GM19395 (cell line): Measurements from ENCODE around the gene ITCH.
"Not testable (repeated sequence)": the region's sequence is repeated elsewhere in the genome, so short reads cannot be mapped to it uniquely, and the experiment has no call there.

Source experiments
- ATAC-seq: cut with Tn5 transposase; IDR thresholded peaks from one replicate; pipeline ENCODE4 v1.9.1; 2021; ENCODE audit warnings: mild to moderate bottlenecking, moderate library complexity; ENCODE audit not compliant: unreplicated experiment

The ITCH gene

DNA sequence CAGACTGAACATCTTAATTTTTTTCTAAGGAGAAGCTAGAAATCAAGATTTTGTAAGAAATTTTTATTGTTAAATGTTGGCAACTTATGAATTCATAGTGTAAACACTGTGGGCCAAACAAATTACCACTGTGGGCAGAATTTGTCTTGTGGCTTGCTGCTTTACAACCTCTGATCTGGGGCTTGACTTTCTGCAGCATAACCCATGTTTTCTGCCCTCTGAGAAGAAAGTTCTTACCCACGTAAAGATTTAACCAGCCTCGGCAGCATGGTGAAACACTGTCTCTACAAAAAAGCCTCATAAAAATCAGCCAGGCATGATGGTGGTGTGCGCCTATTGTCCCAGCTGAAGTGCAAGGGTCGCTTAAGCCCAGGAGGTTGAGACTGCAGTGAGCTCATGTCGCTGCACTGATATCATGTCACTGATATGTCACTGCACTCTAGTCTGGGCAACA is 12.9 kb downstream of the ITCH start:
- no peak for ATAC-seq

DNA sequence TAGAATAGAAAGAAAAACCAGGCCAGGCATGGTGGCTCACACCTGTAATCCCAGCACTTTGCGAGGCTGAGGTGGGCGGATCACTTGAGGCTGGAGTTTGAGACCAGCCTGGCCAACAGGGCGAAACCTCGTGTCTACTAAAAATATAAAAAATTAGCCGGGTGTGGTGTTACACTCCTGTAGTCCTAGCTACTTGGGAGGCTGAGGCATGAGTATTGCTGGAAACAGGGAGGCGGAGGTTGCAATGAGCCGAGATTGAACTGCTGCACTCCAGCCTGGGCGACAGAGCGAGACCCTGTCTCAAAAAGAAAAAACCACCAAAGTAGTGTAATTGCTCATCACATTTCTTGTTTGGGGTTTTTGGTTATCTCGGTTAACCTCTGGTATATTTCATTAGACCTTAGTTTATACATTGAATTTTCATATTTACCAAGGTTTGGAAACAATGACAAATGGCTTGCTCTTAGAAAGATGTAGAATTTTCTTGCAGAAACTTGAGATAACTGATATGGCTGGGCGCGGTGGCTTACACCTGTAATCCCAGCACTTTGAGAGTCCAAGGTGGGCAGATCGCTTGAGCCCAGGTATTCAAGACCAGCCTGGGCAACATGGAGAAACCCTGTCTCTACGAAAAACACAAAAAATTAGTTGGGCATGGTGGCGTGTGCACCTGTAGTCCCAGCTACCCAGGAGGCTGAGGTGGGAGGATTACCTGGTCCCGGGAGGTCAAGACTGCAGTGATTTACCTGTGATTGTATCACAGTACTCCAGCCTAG is 14.2 kb downstream of the ITCH start:
- peak; percentile 78 for ATAC-seq

DNA sequence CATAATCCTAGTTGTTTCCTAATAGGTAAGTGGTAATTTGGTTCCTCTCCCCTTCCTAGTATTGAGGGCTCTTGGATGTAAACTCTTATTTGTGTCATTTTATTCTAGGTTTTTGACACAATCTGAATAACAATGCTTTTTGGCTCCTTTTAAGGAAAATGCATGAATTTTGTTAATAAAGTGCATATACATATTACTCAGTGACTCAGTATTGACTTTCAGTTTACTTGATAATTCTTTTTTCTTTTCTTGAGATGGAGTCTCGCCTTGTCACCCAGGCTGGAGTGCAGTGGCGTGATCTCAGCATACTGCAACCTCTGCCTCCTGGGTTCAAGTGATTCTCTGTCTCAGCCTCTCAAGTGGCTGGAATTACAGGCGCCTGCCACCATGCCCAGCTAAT is 19.1 kb downstream of the ITCH start:
- ATAC-seq = no peak

DNA sequence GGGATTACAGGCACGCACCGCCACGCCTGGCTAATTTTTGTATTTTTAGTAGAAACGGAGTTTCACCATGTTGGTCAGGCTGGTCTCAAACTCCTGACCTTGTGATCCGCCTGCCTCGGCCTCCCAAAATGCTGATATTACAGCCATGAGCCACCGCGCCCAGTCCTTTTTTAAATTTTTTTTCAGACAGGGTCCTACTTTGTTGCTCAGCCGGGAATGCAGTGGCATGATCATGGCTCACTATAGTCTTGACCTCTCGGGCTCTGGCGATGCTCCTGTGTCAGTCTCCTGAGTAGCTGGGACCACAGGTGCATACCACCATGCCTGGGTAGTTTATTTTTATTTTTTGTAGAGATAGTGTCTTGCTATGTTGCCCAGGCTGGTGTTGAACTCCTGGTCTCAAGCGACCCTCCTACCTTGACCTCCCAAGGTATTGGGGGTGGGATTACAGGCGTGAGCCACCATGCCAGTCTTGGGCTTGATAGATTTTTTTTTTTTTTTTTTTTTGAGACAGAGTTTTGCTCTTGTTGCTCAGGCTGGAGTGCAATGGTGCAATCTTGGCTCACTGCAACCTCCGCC is 19.9 kb downstream of the ITCH start:
- not testable (repeated sequence) for ATAC-seq

DNA sequence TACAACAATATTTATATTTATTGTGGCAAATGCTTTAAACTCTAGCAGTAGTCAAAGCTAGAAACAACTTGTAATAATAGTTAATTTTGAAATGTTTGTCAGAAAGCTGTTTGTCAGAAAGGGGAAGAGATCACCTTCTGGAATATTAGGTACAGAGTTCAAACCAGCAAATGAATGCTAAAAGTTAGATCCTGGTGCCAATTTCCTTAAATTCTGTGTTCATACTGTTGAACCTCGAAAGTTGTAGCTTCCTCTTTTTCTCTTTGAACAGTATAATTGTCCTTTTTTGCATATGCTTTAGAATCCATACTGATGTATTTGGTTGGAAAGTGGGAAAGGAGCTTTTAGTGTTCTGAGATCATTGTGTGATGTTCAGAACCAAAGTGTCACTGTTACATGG is 22.4 kb downstream of the ITCH start:
- no peak for ATAC-seq

DNA sequence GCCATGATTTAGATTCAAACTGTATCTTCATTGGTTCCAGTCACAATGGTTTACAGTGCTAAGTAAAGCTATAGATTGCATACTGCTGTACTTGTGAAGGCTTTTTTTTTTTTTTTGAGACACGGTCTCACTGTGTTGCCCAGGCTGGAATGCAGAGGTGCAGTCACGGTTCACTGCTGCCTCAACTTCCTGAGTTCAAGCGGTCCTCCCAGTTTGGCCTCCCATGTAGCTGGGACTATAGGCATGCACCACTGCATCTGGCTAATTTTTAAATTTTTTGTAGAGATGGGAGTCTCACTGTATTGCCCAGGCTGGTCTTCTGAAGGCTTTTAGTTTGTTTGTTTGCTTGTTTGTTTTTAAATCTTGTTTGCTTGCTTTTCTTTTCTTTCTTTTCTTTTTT is 24.9 kb downstream of the ITCH start:
- ATAC-seq = no peak

DNA sequence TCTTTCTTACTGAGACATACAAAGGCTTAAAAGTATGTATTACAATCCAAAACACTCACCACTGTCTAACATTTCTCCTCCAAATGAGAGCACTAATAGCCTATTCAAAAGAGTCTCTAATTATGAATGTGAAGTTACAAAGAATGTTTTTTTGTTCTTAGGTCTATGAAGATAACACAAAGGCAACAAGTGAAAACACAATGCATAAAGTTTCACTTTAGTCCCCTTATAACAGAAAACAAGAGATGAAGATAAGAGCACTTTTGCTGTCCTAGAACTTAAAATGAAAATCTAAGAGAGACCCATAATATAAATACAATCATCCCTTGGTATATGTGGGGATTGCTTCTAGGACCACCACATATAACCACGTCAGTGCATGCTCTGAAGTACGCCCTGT is 25.6 kb downstream of the ITCH start:
- ATAC-seq = no peak

DNA sequence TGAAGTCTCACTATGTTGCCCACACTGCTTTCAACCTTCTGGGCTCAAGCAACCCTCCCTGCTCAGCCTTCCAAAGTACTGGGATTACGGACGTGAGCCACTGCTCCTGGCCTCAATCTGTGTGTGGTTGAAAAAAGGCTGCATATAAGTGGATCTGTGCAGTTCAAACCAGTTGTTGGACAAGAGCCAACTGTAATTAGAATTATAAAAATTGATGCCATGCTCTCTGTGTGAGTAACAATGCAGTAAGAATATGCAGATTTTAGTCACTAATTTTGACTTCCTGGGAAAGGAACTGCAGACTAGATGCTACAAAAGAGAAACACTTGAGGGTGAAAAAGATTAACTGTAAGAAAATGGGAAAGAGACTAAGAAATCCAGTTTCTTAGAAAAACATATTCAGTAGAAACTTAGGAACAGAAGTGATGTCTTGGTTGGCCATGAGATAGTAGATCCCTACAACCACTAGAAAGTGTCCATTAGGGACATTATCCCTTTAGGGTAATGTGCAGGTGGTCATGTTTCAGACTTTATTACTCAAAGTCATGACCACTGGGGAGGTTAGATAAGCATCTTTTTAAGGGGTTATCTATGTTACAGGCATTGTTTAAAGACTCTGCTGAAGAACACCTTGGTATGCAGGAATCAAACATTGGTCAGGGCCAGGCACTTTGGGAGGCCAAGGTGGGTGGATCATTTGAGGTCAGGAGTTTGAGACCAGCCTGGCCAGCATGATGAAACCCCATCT is 26.3 kb downstream of the ITCH start:
- ATAC-seq = no peak

DNA sequence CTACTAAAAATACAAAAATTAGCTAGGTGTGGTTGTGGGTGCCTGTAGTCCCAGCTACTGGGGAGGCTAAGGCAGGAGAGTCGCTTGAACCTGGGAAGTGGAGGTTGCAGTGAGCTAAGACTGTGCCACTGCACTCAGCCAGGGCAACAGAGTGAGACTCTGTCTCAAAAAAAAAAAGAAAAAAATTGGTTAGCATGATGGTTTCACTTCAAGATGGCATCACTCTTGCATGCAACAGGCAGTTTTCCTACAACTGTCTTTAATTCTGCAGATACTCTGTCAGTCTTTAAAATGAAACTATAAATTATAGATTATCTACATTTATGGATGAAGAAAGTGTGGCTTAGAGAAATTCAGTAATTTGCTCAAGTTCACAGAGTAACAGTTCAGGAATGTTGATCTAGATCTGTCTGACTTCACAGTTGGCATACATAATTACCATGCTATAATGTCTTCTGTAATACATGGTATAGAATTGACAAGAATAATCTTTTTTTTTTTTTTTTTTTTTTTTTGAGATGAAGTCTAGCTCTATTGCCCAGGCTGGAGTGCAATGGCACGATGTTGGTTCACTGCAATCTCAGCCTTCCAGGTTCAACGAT is 27.0 kb downstream of the ITCH start:
- no peak for ATAC-seq

DNA sequence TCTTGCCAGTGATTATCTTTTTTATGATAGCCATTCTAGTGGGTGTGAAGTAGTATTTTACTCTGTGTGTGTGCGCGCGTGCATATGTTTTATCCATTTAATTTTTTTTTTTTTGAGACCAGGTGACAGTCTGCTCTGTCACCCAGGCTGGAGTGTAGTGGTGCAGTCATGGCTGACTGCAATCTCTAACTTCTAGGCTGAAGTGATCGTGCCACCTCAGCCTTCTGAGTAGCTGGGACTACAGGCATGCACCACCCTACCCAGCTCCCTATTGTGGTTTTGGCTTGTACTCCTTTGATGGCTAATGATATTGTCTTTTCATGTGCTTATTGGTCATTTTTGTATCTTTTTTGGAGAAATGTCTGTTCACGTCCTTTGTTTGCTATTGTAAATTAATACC is 33.3 kb downstream of the ITCH start:
- ATAC-seq = no peak

DNA sequence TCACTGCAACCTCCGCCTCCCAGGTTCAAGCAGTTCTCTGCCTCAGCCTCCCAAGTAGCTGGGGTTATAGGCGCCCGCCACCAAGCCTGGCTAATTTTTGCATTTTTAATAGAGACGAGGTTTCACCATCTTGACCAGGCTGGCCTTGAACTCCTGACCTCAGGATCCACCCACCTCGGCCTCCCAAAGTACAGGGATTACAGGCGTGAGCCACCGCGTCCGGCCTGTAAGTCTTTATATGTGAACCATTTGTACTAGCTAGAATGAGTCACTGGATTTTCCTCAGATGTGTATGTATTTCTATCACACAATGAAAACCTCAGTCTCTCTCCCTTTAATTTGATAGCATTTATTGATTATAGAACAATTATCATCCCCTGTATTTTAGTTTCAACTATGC is 34.0 kb downstream of the ITCH start:
- no peak for ATAC-seq

DNA sequence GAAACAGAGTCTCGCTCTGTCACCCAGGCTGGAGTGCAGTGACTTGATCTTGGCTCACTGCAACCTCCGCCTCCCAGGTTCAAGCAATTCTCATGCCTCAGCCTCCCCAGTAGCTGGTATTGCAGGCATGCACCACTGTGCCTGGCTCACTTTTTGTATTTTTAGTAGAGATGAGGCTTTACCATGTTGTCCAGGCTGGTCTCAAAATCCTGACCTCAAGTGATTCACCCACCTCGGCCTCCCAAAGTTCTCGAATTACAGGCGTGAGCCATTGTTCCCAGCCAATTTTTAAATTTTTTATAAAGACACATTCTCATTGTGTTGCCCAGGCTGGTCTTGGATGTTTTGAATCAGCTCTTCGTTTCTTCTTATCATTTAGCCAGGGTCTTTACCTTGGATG is 37.7 kb downstream of the ITCH start:
- not testable (repeated sequence) for ATAC-seq

DNA sequence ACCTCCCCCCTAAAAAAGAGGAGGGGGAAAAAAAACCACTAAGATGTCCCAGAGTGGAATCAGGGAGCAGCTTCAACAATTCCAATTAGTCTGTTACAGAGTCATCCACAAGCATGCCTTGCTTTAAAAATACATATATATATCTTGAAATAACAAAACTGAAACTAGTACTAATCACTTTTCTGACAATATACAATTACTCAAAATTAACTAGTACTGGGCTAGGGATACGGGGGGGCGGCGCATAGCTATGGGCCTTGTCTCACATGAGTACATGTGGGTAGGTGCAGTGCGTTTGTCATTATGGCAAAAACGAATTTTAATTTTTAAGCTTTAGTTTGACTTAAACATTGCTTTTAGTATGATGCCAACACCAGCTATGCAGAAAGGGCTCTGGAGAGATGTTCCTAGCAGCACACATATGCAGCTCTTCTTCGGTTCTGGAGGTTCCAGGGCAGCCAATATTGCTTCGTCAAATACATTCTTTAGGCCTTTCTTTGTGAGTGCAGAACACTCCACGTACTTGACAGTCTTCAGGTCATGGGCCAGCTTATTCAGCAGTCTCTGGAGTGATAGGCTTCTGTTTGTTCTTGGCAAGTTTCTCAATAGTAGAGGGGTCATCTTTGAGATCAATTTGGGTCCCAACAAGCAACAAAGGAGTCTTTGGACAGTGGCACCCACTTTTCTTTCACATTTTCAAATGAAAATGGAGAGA is 38.8 kb downstream of the ITCH start:
- ATAC-seq = no peak

DNA sequence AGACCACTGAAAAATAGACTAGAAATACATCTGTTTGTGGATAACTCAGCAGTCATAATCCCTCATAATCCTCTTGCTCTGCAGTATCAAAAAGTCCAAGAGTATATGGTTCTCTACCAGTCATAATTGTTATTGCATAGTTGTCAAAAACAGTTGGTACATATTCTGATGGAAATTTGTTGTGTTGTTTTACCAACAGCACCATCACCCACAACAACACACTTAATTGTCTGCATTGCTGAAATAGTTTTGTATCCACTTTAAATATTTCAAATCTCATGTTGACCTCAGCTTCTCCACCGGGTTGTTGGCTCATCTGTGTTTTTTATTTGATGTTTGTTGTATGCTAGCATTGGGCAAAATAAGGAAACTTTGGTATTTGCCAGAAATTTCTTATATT is 39.4 kb downstream of the ITCH start:
- ATAC-seq = no peak

DNA sequence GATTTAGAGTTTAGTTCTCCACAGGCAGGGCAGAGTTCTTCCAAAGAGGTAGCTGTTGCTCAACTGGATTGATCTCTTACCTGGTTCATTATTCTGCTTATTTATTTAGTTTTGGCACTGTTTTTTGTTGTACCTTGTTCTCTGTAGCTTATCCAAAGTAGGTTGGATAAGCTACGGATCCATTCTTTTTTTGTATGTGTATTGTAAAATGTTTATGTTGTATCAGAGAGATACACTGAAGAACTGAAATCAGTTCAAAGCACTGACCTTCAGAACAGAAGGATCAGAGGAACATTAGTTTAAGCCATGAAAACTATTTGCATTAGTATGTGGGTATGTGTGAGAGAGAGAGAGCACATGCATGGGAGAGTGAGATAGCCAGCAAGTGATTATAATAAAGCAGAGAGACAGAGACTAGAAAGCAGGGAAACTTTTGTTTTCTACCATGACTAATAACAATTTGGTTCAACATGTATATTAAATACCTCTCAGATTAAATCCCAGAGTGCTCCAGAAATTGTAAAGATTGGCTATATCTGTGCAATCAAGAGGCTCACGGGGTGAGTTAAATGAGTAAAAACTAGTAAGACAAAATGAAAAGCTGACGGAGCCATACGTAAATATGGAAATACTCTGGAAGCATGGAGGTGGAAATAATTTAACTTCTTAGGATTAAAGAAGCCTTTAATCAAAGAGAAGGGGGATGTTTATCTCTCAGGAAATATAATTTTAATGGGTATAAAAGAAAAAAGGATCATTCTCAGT is 40.2 kb downstream of the ITCH start:
- ATAC-seq = no peak

DNA sequence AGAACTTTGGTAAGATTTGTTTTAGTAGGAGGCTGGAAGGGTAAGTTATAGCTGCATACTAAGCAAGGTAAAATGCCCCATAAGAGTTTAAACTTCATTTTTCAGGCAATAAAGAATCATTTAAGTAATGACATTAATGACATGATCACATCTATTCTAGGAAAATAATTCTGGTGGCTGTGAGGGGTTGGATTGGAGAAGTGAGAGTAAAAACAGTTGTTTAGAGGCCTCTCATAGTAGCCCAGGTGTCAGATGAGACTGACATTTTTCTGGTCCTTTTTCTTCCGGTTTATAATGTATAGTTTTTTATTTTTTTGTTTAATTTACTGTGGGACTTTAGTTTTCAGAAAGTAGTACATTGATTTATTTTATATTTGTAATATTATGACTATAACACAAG is 40.8 kb downstream of the ITCH start:
- ATAC-seq = peak; percentile 63

DNA sequence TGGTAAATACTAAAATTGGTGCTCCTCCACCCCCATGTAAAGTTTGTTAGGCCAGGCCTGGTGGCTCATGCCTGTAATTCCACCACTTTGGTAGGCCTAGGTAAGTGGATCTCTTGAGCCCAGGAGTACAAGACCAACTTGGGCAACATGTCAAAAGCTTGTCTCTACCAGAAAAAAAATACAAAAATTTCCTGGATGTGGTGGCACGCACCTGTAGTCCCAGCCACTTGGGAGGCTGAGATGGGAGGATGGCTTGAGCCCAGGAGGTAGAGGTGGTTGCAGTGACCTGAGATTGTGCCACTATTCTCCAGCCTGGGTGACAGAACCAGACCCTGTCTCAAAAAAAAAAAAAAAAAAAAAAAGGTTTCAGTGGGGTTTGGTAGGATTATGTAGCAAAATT is 41.7 kb downstream of the ITCH start:
- no peak for ATAC-seq

DNA sequence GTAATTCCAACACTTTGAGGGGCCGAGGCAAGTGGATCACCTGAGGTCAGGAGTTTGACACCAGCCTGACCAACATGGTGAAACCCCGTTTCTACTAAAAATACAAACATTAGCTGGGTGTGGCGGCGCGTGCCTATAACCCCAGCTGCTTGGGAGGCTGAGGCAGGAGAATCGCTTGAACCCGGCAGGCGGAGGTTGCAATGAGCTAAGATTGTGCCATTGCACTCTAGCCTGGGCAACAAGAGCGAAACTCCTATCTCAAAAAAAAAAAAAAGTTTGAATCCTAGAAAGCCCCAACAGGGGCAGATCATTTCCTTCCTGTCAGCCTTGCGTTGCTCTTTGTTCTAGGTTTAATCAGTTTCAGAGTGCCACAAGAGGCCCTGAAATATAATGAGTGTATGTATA is 42.2 kb downstream of the ITCH start:
- ATAC-seq = not testable (repeated sequence)

DNA sequence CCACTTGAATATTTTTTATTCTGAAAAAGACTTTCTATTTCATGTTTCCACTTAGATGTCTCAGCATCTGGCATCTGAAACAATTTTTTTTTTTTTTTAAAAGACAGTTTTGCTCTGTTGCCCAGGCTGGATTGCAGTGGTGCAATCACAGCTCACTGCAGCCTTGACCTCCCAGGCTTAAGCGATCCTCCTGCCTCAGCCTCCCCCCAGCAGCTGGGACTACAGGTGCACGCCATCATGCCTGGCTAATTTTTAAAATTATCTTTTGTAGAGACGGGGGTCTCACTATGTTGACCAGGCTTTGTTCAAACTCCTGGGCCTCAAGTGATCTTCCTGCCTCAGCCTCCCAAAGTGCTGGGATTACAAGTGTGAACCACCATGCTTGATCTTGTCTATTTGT is 42.9 kb downstream of the ITCH start:
- not testable (repeated sequence) for ATAC-seq

DNA sequence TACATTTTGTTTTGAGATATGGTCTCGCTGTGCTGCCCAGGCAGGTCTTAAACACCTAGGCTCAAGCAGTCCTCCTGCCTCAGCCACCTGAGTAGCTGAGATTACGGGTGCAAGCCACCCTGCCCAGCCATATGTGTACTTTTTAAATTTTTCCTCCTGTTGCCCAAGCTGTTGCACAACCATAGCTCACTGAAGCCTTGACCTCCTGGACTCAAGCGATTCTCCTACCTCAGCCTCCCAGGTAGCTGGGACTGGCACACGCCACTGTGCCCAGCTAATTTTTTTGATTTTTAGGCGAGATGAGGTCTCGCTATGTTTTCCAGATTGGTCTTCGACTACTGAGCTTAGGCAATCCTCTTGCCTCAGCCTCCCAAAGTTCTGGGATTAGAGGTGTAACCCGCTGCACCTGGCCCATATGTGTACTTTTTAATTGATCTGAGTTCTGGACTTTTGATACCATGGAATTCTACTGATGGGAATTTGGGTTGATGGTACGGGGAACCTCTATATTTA is 44.9 kb downstream of the ITCH start:
- no peak for ATAC-seq
